RWPE2 (cell line): ENCODE data around the gene FETUB.
"Not testable (repeated sequence)": the region's sequence is repeated elsewhere in the genome, so short reads cannot be mapped to it uniquely, and the experiment has no call there.

ENCODE experiments used
- ATAC-seq: fragments of 200-7000 bp; cut with Tn5 transposase; 3 replicates; pipeline ENCODE4 v1.9.1; 2021; ENCODE audit warnings: low read depth
- DNase-seq: peaks from one replicate; pipeline ENCODE4 v3.0.0-alpha.2; 2020; ENCODE audit warnings: low spot score
- H3K27ac ChIP-seq: fragments of 450-650 bp; 2 replicates; pipeline ENCODE4 v1.5.1; 2017; ENCODE audit warnings: mild to moderate bottlenecking; ENCODE audit not compliant: poor library complexity, severe bottlenecking
- H3K27me3 ChIP-seq: fragments of 250-450 bp; sonication (Bioruptor Pico); 2 replicates; pipeline ENCODE4 v1.5.1; 2021; ENCODE audit warnings: mild to moderate bottlenecking, moderate library complexity; ENCODE audit not compliant: insufficient read depth, poor library complexity, severe bottlenecking
- H3K36me3 ChIP-seq: fragments of 250-450 bp; sonication (Bioruptor Pico); 2 replicates; pipeline ENCODE4 v1.5.1; 2020; ENCODE audit warnings: low read depth, mild to moderate bottlenecking, moderate library complexity
- H3K4me1 ChIP-seq: fragments of 250-450 bp; sonication (Bioruptor Pico); 2 replicates; pipeline ENCODE4 v1.5.1; 2021; ENCODE audit warnings: mild to moderate bottlenecking, moderate library complexity; ENCODE audit not compliant: insufficient read depth, poor library complexity, severe bottlenecking
- H3K4me3 ChIP-seq: fragments of 250-450 bp; sonication (Bioruptor Pico); 2 replicates; pipeline ENCODE4 v1.5.1; 2021; ENCODE audit warnings: mild to moderate bottlenecking, moderate library complexity; ENCODE audit not compliant: severe bottlenecking
- H3K9me3 ChIP-seq: fragments of 250-450 bp; sonication (Bioruptor Pico); 2 replicates; pipeline ENCODE4 v1.5.1; 2021; ENCODE audit warnings: mild to moderate bottlenecking, moderate library complexity; ENCODE audit not compliant: severe bottlenecking
- CTCF ChIP-seq: fragments of 450-650 bp; IDR thresholded peaks from one replicate; pipeline ENCODE4 v1.5.1; 2017; ENCODE audit warnings: mild to moderate bottlenecking, moderate library complexity; ENCODE audit not compliant: poor library complexity, severe bottlenecking

FETUB gene

GRCh38 chr3:186633481-186633880, 6.7 kb upstream of the FETUB start:
- DNase-seq, result no peak

GRCh38 chr3:186634207-186634606, 6.0 kb upstream of the FETUB start:
- not testable (repeated sequence) for H3K9me3 ChIP-seq, H3K27ac ChIP-seq, H3K36me3 ChIP-seq, H3K27me3 ChIP-seq, ATAC-seq, DNase-seq, H3K4me1 ChIP-seq, H3K4me3 ChIP-seq

More at GRCh38 chr3:186633481-186633880, 6.7 kb upstream of the FETUB start:
- Histone ChIP-seq H3K27ac (no peak overlapping the region), H3K4me1 (no peaks in the 10 kb centered on the region), H3K27me3 (no peaks in the 10 kb centered on the region), H3K9me3 (no peaks in the 10 kb centered on the region), H3K4me3 (no peak overlapping the region), H3K36me3 (no peaks in the 10 kb centered on the region)
- peak; percentile 54; the same call in 2 of the 3 replicates for ATAC-seq
- TF ChIP-seq CTCF, result no peak

GRCh38 chr3:186635532-186635931, 4.7 kb upstream of the FETUB start:
- H3K9me3 ChIP-seq, result no peaks in the 10 kb centered on the region
- ATAC-seq, result no peak
- H3K27me3 ChIP-seq, result no peaks in the 10 kb centered on the region
- TF ChIP-seq CTCF, result no peak
- no peak overlapping the region for H3K27ac ChIP-seq
- DNase-seq, result no peak
- H3K4me3 ChIP-seq, result no peak overlapping the region
- H3K4me1 ChIP-seq, result peaks cover 10% of the 10 kb centered on the region
- H3K36me3 ChIP-seq, result no peaks in the 10 kb centered on the region

- no peak for TF ChIP-seq CTCF
- H3K27me3 ChIP-seq, result no peaks in the 10 kb centered on the region
- no peak overlapping the region for H3K4me3 ChIP-seq
- ATAC-seq (no peak), DNase-seq (no peak)
- H3K36me3 ChIP-seq, result no peaks in the 10 kb centered on the region
- H3K4me1 ChIP-seq, result peaks cover 18% of the 10 kb centered on the region
- no peaks in the 10 kb centered on the region for H3K9me3 ChIP-seq
- H3K27ac ChIP-seq, result no peak overlapping the region
These were observed 3.7 kb upstream of the FETUB start for GRCh38 chr3:186636536-186636935.

GRCh38 chr3:186637686-186638085, 2.5 kb upstream of the FETUB start:
- Histone ChIP-seq H3K9me3 (no peaks in the 10 kb centered on the region), H3K4me1 (peaks cover 18% of the 10 kb centered on the region), H3K36me3 (no peaks in the 10 kb centered on the region), H3K27me3 (no peaks in the 10 kb centered on the region), H3K4me3 (no peak overlapping the region), H3K27ac (no peak overlapping the region)
- DNase-seq (no peak), ATAC-seq (no peak)
- TF ChIP-seq CTCF, result no peak
